DND-41 (cell line): ENCODE data around the gene SGSH.

Source experiments
- ATAC-seq: fragments of 200-7000 bp; cut with Tn5 transposase; 3 replicates; pipeline ENCODE4 v1.9.1; 2021; ENCODE audit warnings: low read depth; ENCODE audit not compliant: insufficient read depth
- DNase-seq: peaks from one replicate; pipeline ENCODE4 v3.0.0-alpha.2; 2020
- H2AFZ ChIP-seq: 2 replicates; pipeline ENCODE4 v1.6.0; 2012; ENCODE audit warnings: low read depth, low read length
- H3K27ac ChIP-seq: 2 replicates; pipeline ENCODE4 v1.5.1; 2012; ENCODE audit warnings: low read length, inconsistent platforms
- H3K27me3 ChIP-seq: fragments of 200-600 bp; sonication (generic); 2 replicates; pipeline ENCODE4 v1.6.0; 2012; ENCODE audit warnings: low read length, mild to moderate bottlenecking, inconsistent platforms; ENCODE audit not compliant: insufficient read depth, poor library complexity
- H3K36me3 ChIP-seq: 2 replicates; pipeline ENCODE4 v1.5.1; 2012; ENCODE audit warnings: low read length, inconsistent platforms; ENCODE audit not compliant: insufficient read depth
- H3K4me1 ChIP-seq: 2 replicates; pipeline ENCODE4 v1.5.1; 2012; ENCODE audit warnings: mild to moderate bottlenecking, low read length; ENCODE audit not compliant: insufficient read depth
- H3K4me2 ChIP-seq: 2 replicates; pipeline ENCODE4 v1.6.0; 2012; ENCODE audit warnings: mild to moderate bottlenecking, moderate library complexity, low read length, inconsistent platforms; ENCODE audit not compliant: insufficient read depth
- H3K4me3 ChIP-seq, 2 experiments: fragments of 200-600 bp in 1 of 2; shearing (Covaris generic) in 1 of 2; 2 replicates each; pipeline ENCODE4 v1.5.1; 2012 to 2016; ENCODE audit warnings: inconsistent platforms in 2 of 2, low read length in 2 of 2, mild to moderate bottlenecking in 2 of 2, low read depth in 1 of 2, moderate library complexity in 1 of 2
- H3K79me2 ChIP-seq: 2 replicates; pipeline ENCODE4 v1.6.0; 2012; ENCODE audit warnings: low read length, inconsistent platforms; ENCODE audit not compliant: insufficient read depth
- H3K9ac ChIP-seq: 2 replicates; pipeline ENCODE4 v1.6.0; 2012; ENCODE audit warnings: low read depth, mild to moderate bottlenecking, inconsistent platforms, low read length, moderate library complexity
- H3K9me3 ChIP-seq: 2 replicates; pipeline ENCODE4 v1.5.1; 2012; ENCODE audit warnings: low read length, moderate library complexity, mild to moderate bottlenecking, inconsistent platforms; ENCODE audit not compliant: insufficient read depth, severe bottlenecking
- H4K20me1 ChIP-seq: 2 replicates; pipeline ENCODE4 v1.6.0; 2012; ENCODE audit warnings: low read length; ENCODE audit not compliant: insufficient read depth
- EZH2 ChIP-seq: IDR thresholded peaks from 3 replicates; pipeline ENCODE4 v1.6.1; 2012; ENCODE audit warnings: borderline replicate concordance, low read depth, mild to moderate bottlenecking, moderate library complexity, low read length, inconsistent platforms; ENCODE audit not compliant: severe bottlenecking
- TF ChIP-seq, protein P1 (sequence below): IDR thresholded peaks from 2 replicates; pipeline ENCODE4 v1.5.1; 2012; ENCODE audit warnings: borderline replicate concordance, low read length, moderate library complexity, mild to moderate bottlenecking; ENCODE audit not compliant: poor library complexity, severe bottlenecking; ENCODE audit errors: extremely low read depth

Gene SGSH

GRCh38 chr17:80243526-80244433, 23.6 kb upstream of the SGSH start:
- H3K27me3 ChIP-seq = no peaks in the 10 kb centered on the region
- H3K4me1 ChIP-seq = no peaks in the 10 kb centered on the region
- no peak overlapping the region for H2AFZ ChIP-seq
- no peak overlapping the region for H3K9ac ChIP-seq
- no peaks in the 10 kb centered on the region for H3K36me3 ChIP-seq
- no peak overlapping the region for H3K27ac ChIP-seq
- no peaks in the 10 kb centered on the region for H3K9me3 ChIP-seq
- DNase-seq (no peak), ATAC-seq (no peak)
- H3K79me2 ChIP-seq = no peaks in the 10 kb centered on the region
- no peak overlapping the region for H3K4me3 ChIP-seq
- TF ChIP-seq EZH2 = no peak
- TF ChIP-seq, protein P1, sequence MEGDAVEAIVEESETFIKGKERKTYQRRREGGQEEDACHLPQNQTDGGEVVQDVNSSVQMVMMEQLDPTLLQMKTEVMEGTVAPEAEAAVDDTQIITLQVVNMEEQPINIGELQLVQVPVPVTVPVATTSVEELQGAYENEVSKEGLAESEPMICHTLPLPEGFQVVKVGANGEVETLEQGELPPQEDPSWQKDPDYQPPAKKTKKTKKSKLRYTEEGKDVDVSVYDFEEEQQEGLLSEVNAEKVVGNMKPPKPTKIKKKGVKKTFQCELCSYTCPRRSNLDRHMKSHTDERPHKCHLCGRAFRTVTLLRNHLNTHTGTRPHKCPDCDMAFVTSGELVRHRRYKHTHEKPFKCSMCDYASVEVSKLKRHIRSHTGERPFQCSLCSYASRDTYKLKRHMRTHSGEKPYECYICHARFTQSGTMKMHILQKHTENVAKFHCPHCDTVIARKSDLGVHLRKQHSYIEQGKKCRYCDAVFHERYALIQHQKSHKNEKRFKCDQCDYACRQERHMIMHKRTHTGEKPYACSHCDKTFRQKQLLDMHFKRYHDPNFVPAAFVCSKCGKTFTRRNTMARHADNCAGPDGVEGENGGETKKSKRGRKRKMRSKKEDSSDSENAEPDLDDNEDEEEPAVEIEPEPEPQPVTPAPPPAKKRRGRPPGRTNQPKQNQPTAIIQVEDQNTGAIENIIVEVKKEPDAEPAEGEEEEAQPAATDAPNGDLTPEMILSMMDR = no peak
- no peaks in the 10 kb centered on the region for H4K20me1 ChIP-seq
- H3K4me2 ChIP-seq = no peak overlapping the region

DNA sequence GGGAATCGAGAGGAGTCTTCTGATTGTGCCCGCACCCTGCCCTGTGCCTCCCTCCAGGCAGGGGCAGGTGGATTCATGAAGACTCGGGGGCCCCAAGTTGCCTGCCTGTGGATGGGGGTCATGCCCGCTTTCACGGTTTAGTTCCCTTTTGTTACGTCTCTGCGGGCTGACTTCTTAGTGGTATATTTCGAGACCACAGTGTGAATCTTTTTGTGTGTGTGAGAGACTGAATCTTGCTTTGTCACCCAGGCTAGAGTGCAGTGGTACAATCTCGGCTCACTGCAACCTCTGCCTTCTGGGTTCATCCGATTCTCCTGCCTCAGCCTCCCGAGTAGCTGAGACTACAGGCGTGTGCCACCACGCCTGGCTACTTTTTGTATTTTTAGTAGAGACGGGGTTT, 22.4 kb upstream of the SGSH start:
- TF ChIP-seq EZH2 = no peak
- TF ChIP-seq, protein P1 = no peak
- no peak for ATAC-seq
- H3K9ac ChIP-seq = no peak overlapping the region

GRCh38 chr17:80237386-80237785, 17.3 kb upstream of the SGSH start:
- TF ChIP-seq, protein P1 = no peak
- TF ChIP-seq EZH2 = no peak

More for the DNA sequence above, 22.4 kb upstream of the SGSH start:
- Histone ChIP-seq H3K4me1 (no peaks in the 10 kb centered on the region), H3K9me3 (no peaks in the 10 kb centered on the region), H3K27me3 (no peaks in the 10 kb centered on the region), H3K36me3 (no peaks in the 10 kb centered on the region), H2AFZ (no peak overlapping the region), H3K4me2 (no peak overlapping the region), H3K4me3 (no peak overlapping the region), H3K27ac (no peak overlapping the region), H3K79me2 (no peaks in the 10 kb centered on the region), H4K20me1 (no peaks in the 10 kb centered on the region)
- DNase-seq = no peak

DNA sequence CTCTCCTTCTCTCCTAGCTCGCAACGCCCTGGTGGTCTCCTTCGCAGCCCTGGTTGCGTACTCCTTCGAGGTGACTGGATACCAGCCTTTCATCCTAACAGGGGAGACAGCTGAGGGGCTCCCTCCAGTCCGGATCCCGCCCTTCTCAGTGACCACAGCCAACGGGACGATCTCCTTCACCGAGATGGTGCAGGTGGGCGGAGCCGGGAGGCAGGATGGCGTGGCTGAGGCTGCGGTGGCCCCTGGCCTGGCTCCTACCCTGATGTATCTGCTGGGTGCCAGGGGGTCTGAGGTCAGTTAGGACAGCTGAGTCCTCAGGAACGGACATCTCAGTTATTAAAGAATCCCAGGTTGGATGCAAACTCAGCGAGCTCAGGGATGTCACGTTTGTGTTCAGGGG, 16.8 kb upstream of the SGSH start:
- Histone ChIP-seq H3K9ac (no peak overlapping the region), H3K4me1 (no peaks in the 10 kb centered on the region), H4K20me1 (no peaks in the 10 kb centered on the region), H3K9me3 (peaks cover 16% of the 10 kb centered on the region), H3K4me3 (no peak overlapping the region), H3K27ac (no peak overlapping the region), H3K79me2 (no peaks in the 10 kb centered on the region), H3K4me2 (no peak overlapping the region), H2AFZ (no peak overlapping the region), H3K27me3 (no peaks in the 10 kb centered on the region), H3K36me3 (no peaks in the 10 kb centered on the region)
- ATAC-seq (no peak), DNase-seq (no peak)
- TF ChIP-seq, protein P1 = no peak
- no peak for TF ChIP-seq EZH2

More at GRCh38 chr17:80237386-80237785, 17.3 kb upstream of the SGSH start:
- H3K79me2 ChIP-seq = no peaks in the 10 kb centered on the region
- H3K9me3 ChIP-seq = peaks cover 12% of the 10 kb centered on the region
- H2AFZ ChIP-seq = no peak overlapping the region
- no peaks in the 10 kb centered on the region for H3K4me1 ChIP-seq
- no peak overlapping the region for H3K4me2 ChIP-seq
- H4K20me1 ChIP-seq = no peaks in the 10 kb centered on the region
- H3K36me3 ChIP-seq = no peaks in the 10 kb centered on the region
- ATAC-seq = no peak
- H3K9ac ChIP-seq = no peak overlapping the region
- no peak overlapping the region for H3K27ac ChIP-seq
- no peaks in the 10 kb centered on the region for H3K27me3 ChIP-seq
- no peak overlapping the region for H3K4me3 ChIP-seq
- no peak for DNase-seq
